GM21786 (cell line): ENCODE results near the gene GBP1.
"Not testable (repeated sequence)": the region's sequence is repeated elsewhere in the genome, so short reads cannot be mapped to it uniquely, and the experiment has no call there.

Source experiments
- ATAC-seq: cut with Tn5 transposase; IDR thresholded peaks from one replicate; pipeline ENCODE4 v1.9.1; 2021; ENCODE audit not compliant: unreplicated experiment

The GBP1 gene, protein sequence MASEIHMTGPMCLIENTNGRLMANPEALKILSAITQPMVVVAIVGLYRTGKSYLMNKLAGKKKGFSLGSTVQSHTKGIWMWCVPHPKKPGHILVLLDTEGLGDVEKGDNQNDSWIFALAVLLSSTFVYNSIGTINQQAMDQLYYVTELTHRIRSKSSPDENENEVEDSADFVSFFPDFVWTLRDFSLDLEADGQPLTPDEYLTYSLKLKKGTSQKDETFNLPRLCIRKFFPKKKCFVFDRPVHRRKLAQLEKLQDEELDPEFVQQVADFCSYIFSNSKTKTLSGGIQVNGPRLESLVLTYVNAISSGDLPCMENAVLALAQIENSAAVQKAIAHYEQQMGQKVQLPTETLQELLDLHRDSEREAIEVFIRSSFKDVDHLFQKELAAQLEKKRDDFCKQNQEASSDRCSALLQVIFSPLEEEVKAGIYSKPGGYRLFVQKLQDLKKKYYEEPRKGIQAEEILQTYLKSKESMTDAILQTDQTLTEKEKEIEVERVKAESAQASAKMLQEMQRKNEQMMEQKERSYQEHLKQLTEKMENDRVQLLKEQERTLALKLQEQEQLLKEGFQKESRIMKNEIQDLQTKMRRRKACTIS

DNA sequence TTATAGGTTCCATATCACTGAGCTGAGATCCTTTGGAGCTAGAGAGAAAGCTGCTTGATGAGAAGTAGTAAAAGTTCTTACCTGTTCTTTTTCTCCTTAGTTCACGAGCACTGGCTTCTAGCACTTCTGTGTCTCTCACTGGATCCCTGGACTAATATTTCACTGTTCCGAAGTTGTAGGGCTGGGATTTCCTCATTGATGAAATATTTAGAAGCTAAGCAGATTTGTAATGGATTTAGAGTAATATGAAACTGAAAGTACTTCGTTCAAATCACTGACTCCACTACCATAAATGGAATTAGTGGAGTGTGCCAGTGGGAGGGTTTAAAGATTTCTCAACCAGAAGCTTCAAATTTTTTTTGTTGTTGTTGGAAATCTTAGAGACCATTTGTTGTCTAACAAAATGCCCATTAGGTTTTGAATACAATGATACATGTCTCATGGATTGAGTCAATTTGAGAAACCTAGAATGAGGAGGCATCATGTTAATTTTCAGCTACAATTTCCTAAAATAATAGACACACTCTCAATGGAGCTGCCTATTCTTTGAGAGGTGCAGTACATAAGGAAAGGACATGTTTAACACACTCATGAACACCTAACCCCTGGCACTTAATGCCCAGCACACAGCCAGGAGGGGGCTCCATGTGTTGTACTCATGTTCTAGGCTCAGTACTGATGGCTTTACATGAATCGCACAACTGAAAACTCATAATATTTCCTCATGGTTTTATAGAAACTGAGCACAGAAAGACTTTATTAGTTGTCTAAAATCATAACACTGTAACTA lies at the start of gene GBP1:
TSS of gene GBP1 (minus strand) at position 130 of the 790 bp plus-strand sequence. CDS start 1,974 bp downstream, outside the sequence.
- ATAC-seq = peak; percentile 64

DNA sequence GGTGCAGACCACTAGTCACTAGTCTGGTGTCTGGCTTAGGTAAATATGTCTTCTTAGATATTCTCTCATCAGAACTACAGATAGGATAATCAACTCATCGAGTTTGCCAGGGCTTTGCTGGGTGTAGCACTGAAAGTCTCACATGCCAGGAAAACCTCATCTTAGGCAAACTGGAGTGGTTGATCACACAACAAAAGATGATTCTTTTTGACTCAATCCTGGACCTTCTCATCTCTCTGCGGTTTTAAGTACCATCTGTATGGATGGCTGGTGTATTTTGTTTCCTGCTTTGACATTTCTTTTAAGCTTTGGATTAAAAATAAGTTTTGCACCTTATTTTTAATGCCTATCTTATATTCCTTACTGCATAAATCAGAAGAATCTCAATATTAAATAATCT lies 49.7 kb upstream of the GBP1 start:
- no peak for ATAC-seq

- ATAC-seq = no peak
Measured at GRCh38 chr1:89112871-89113613, 48.0 kb upstream of the GBP1 start.

GRCh38 chr1:89104687-89105086 lies 39.7 kb upstream of the GBP1 start:
- no peak for ATAC-seq

GRCh38 chr1:89104147-89104546 lies 39.1 kb upstream of the GBP1 start:
- ATAC-seq = no peak

- no peak for ATAC-seq
Measured at GRCh38 chr1:89102021-89102420, 37.0 kb upstream of the GBP1 start.

DNA sequence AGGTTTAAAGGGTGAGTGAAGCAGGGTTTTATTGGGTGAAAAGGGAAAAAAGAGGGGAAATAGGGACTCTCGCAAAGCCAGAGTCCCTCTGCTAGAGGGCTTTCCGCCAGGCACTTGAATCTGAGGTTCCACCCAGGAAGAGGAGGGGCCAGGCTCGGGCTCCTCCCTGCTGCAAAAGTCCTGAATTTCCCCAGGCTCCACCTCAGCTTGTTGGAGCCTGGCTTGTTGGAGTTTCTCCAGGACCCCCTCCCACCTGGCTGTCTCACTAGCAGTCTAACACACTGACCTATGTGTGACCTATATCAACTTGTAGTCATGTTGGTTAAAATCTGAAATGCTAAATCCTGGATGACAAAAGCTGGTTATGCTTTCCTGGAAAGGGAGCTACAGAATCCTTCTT lies 35.4 kb upstream of the GBP1 start:
- ATAC-seq = no peak

DNA sequence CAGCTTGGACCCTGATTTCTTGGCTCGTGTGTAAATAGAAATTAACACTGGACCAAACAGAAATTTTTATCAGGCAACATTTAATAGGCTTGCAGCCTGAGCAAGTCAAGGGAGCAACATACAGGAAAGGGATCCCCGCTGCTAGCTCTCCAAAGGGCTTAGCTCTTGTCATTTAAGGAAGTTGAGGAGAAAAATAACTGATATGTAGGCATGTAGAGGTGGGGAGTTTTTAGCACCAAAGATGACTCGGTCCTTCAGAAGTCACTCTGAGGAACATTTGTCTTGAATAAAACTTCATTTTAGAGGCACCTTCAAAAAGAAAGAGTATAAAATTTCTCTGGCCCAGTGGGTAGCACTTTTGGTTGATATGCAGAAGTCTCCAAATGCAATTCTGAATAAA lies 33.8 kb upstream of the GBP1 start:
- no peak for ATAC-seq

GRCh38 chr1:89095737-89096136 lies 30.7 kb upstream of the GBP1 start:
- ATAC-seq = no peak

DNA sequence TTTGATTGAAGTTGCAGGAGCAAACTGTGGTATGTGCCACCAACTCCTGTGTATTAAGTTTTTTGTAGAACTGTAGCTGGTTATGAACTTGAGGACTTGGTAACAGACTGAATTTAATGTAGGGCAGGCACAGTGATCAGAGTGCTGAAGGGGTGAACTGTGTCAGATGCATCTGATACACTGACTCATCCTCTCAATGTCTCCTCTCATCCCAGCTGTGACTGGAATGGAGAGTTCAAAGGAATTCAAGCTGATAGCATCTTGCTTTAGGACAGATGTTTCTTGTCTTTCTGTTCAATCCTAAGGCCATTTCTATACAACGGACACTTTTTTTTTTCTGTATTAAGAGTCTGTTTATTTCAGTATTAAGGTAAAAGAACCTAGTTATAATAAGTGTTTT lies 25.0 kb upstream of the GBP1 start:
- ATAC-seq = no peak

DNA sequence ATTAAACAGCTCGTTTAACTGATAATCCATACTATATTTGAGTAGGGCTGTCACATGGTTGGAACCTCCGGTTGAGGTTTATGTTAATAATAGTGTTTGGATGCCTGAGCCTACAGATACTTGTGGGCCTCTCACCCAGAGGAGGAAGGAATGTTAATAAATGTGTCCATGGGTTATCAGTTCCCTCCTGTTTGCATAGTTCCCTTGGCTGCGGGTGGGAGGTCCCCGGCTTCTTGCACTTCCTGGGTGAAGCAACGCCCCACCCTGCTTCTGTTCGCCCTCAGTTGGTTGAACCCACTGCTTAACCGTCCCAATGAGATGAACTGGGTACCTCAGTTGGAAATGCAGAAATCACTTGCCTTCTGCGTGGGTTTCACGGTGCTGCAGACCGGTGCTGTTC lies 23.6 kb upstream of the GBP1 start:
- ATAC-seq = no peak

DNA sequence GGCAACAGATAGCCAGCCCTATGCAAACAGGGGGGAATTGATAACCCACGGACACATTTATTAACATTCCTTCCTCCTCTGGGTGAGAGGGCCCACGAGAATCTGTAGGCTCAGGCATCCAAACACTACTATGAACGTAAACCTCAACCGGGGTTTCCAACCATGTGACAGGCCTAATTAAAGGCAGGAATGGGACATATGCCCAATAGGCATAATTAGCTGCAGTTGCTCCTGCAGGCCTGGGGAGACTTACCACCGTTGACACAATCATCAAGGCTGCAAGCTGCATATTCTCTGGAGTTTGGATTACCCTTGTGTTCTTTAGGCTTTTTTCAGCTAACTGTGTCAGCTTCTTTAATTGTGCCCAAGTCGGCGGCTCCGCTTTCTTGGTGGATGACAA lies 22.2 kb upstream of the GBP1 start:
- ATAC-seq = no peak

- ATAC-seq = no peak
Measured at GRCh38 chr1:89085781-89086180, 20.8 kb upstream of the GBP1 start.

GRCh38 chr1:89081005-89081404 lies 16.0 kb upstream of the GBP1 start:
- ATAC-seq = no peak

- ATAC-seq = not testable (repeated sequence)
Measured at GRCh38 chr1:89080068-89080467, 15.1 kb upstream of the GBP1 start.

DNA sequence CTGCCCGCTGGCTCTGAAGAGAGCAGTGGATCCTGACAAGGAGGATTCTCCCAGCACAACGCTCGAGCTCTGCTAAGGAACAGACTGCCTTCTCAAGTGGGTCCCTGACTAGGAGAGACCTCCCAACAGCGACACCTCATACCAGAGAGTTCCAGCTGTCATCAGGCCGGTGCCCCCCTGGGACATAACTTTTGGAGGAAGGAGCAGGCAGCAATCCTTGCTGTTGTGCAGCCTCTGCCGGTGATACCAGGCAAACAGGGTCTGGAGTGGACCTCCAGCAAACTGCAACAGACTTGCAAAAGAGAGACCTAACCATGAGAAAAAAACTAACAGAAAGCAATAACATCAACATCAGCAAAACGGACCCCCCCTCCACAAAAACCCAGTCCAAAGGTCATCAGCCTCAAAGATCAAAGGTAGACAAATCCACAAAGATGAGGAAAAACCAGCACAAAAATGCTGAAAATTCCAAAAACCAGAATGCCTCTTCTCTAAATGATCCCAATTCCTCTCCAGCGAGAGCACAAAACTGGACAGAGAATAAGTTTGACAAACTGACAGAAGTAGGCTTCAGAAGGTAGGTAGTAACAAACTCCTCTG lies 7.6 kb upstream of the GBP1 start:
- not testable (repeated sequence) for ATAC-seq

- no peak for ATAC-seq
Measured at GRCh38 chr1:89070509-89070908, 5.5 kb upstream of the GBP1 start.

GRCh38 chr1:89069951-89070350 lies 4.9 kb upstream of the GBP1 start:
- ATAC-seq = no peak

GRCh38 chr1:89068291-89068690 lies 3.3 kb upstream of the GBP1 start:
- ATAC-seq = no peak

- ATAC-seq = peak; percentile 47
Measured at GRCh38 chr1:89064632-89065031, 376 bp downstream of the GBP1 start.

DNA sequence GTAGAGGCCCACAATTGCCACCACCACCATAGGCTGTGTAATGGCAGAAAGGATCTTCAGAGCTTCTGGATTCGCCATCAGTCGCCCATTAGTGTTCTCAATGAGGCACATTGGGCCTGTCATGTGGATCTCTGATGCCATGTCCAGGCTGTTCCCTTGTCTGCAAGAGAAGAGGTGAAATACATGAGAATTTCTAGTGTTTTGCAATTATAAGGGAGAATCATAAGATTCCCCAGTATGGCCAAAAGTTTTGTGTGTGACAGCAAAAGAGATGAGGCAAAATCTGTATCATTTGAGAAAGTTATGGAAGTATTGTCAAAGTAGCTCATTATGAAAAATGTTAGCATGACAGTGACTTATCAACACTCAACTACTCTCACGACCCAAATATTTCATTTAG lies 1.9 kb downstream of the GBP1 start:
- ATAC-seq = no peak
